Ovary (tissue), 9 donors: ENCODE data around the gene WHAMM. TPM values are rescaled to one million over a fixed set of nuclear protein-coding genes. Genes with fewer than 3 reads are reported as not detected.

Experiments used
- DNase-seq, 5 donors: peaks; one replicate each; pipeline ENCODE4 v3.0.0-alpha.2; 2019 to 2020
- H3K27ac ChIP-seq, 2 donors: fragments of 200-600 bp; one replicate each; pipeline versions ENCODE4 v1.5.1 to v1.8.0; 2019 to 2022
- H3K27me3 ChIP-seq: fragments of 200-600 bp; one replicate; pipeline ENCODE4 v1.8.0; 2022
- H3K36me3 ChIP-seq: fragments of 200-600 bp; sonication (generic); one replicate; pipeline ENCODE4 v1.5.1; 2019
- H3K4me1 ChIP-seq: one replicate; pipeline ENCODE4 v1.8.1; 2013; ENCODE audit warnings: mild to moderate bottlenecking, moderate library complexity; ENCODE audit not compliant: insufficient read depth
- H3K4me3 ChIP-seq: fragments of 200-600 bp; sonication (generic); one replicate; pipeline ENCODE4 v1.5.1; 2017
- H3K9me3 ChIP-seq, 2 donors: fragments of 200-600 bp in 1 of 2; sonication (generic) in 1 of 2; one replicate each; pipeline versions ENCODE4 v1.5.1 to v1.8.1; 2013 to 2019; ENCODE audit warnings: mild to moderate bottlenecking in 1 of 2, moderate library complexity in 1 of 2
- CTCF ChIP-seq, 3 donors: fragments of 450-650 bp in 2 of 3; fragments of 200-600 bp in 1 of 3; IDR thresholded peaks; one replicate each; pipeline versions ENCODE4 v1.5.1 to v1.8.0; 2016 to 2022; ENCODE audit warnings: antibody characterized with exemption in 3 of 3, mild to moderate bottlenecking in 1 of 3
- EP300 ChIP-seq: sonication (generic); formaldehyde crosslinking; IDR thresholded peaks from one replicate; pipeline ENCODE4 v1.6.1; 2017; ENCODE audit warnings: antibody characterized with exemption
- POLR2A ChIP-seq: fragments of 450-650 bp; IDR thresholded peaks from one replicate; pipeline ENCODE4 v1.6.1; 2017; ENCODE audit warnings: antibody characterized with exemption, mild to moderate bottlenecking, moderate library complexity
- WGBS, 3 donors: extraction: QIAGEN DNeasy Blood & Tissue Kit in 1 of 3; methylation state at CpG; one replicate each; pipeline versions ENCODE4 v1.1.5 to v1.1.7; 2013 to 2017; 5-methylcytosine and 5-hydroxymethylcytosine counted together
- intact Hi-C, 4 donors: fragments of 100-400 bp; cut with DNase I; formaldehyde crosslinking; loops; one replicate each; pipeline versions ENCODE4 v1.11.0 to v1.15.1; 2022 to 2023
- polyA plus RNA-seq, 2 donors: library from polyadenylated mRNA; stranded (reverse); fragments of 200-250 nt in 1 of 2; fragments of 350-450 nt in 1 of 2; fragmentation: Illumina TruSeq in 1 of 2; extraction: RNeasy Lipid Tissue Mini Kit (QIAGEN cat#74804) in 1 of 2; gene quantifications; one replicate each; pipeline ENCODE4 v1.2.3, GENCODE V29; 2013 to 2014
- total RNA-seq, 7 donors: library from RNA; depleted of rRNA in 2 of 7; stranded (reverse); fragments of >200 nt in 2 of 7; fragmentation: NEBNext Ultra II Directional in 3 of 7; extraction: Animal tissue kit (Norgen Biotek cat#: 25700) in 3 of 7; gene quantifications; one replicate each; pipeline versions ENCODE4 v1.1.0 to v1.2.4, GENCODE V29; 2016 to 2023
- donor health status: DM: no; HTN: no; CAD: no; lungs with moderate emphysema.
- donor health status: DM: no; HTN: no; CAD: no.
- donor health status: Bipolar disorder and iron deficiency.
- donor health status: DM: yes; HTN: yes; CAD: no.
- donor health status: DM: no; HTN: no; CAD: no.
- donor health status: DM: yes; HTN: yes; CAD: no.

Gene WHAMM
- total and polyA plus RNA-seq, 9 donors: 6.5 to 12.5 (median 8.5) TPM

DNA sequence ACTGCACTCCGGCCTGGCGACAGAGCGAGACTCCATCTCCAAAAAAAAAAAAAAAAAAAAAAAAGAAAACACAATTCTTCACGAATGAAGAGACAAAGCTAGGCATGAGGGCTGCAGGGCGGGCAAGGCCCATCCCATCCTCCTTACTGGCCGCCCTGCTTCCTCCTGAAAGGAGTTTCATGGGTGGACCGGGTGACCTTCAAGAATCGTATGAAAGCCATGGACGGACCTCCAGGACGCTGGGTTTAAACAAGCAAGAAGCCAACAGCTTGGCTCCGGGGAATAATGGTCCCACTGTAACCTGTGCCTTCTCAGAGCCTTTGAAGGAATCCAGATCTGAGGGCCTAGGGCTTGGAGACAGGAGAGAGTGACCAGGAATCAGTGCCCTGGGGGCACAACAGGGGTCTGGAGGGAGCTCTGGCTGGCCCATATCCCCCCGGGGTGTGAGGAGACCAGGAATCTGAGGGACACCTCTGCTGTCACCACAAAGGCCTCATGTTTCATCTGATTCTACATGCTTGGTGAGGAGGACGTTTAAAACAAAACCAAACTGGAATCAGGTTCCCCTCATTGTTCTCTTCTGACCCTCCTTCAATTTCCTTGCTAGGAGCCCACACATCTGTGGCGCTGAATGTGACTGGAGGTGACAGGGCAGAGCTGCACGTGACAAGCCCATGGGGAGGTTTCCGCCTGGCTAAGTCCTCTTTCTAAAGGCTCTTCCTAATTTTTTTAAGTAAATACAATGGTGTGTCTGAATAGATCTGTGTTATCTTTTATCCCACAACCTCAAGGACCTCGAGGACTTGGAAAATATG lies 46.1 kb downstream of the WHAMM start:
- Histone ChIP-seq H3K36me3 (no peaks in the 10 kb centered on the region), H3K9me3 (no peaks in the 10 kb centered on the region), H3K4me1 (no peaks in the 10 kb centered on the region), H3K27ac (no peak overlapping the region), H3K27me3 (no peaks in the 10 kb centered on the region), H3K4me3 (no peak overlapping the region)
- no peak for DNase-seq
- intact Hi-C loops: loop anchor here in 1 of 4 donors (10.0 kb wide), 1 partner anchor 139 kb away; no protein-coding TSS in a partner anchor
- no peak for TF ChIP-seq EP300
- TF ChIP-seq POLR2A: no peak
- TF ChIP-seq CTCF (IDR thresholded peaks at IDR 0.05): no peak
- WGBS, 3 donors: 83 to 85% (median 84%) methylated on average over 17 of the region's 17 CpGs

GRCh38 chr15:82856397-82857170 lies 47.2 kb downstream of the WHAMM start:
- Histone ChIP-seq H3K36me3 (no peaks in the 10 kb centered on the region), H3K4me3 (no peak overlapping the region), H3K27me3 (no peaks in the 10 kb centered on the region), H3K4me1 (no peaks in the 10 kb centered on the region), H3K9me3 (no peaks in the 10 kb centered on the region), H3K27ac (no peak overlapping the region)
- WGBS, 3 donors: 90 to 95% (median 92%) methylated on average over 10 of the region's 10 CpGs
- intact Hi-C loops: loop anchor here in 1 of 4 donors (10.0 kb wide), 1 partner anchor 138 kb away; no protein-coding TSS in a partner anchor
- DNase-seq: no peak
- no peak for TF ChIP-seq CTCF (IDR thresholded peaks at IDR 0.05)
- TF ChIP-seq EP300: no peak

- no peak for TF ChIP-seq POLR2A
- TF ChIP-seq CTCF (IDR thresholded peaks at IDR 0.05): no peak
- no peak for TF ChIP-seq EP300
- Histone ChIP-seq H3K27me3 (no peaks in the 10 kb centered on the region), H3K4me1 (no peaks in the 10 kb centered on the region), H3K9me3 (no peaks in the 10 kb centered on the region), H3K36me3 (no peaks in the 10 kb centered on the region), H3K27ac (no peak overlapping the region), H3K4me3 (no peak overlapping the region)
- 91 to 94% (median 93%) methylated on average over 11 of the region's 11 CpGs for WGBS, 3 donors
- no peak for DNase-seq
- intact Hi-C loops: loop anchor here in 1 of 4 donors (10.0 kb wide), 1 partner anchor 136 kb away; no protein-coding TSS in a partner anchor
Measured at GRCh38 chr15:82858932-82859331, 49.5 kb downstream of the WHAMM start.

DNA sequence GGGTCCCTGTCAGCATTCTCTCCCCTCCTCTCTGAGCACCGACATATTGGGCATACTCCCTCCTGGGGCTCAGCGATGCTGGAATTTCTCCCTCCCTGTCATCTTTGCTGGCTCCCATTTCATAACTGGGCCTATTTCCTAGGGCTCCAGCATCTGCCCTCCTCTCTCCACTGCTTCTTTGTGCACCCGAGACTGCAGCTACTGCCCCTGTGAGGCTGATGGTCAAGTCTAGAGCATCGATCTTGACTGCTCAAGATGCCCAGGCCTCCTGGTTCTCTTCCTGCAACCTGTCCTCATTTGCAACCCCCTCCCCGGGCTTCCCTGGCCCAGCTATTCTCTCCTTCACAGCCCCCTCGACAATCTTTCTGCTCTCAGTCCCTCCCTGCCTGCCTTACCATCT lies 53.5 kb downstream of the WHAMM start:
- H3K36me3 ChIP-seq: no peaks in the 10 kb centered on the region
- H3K4me1 ChIP-seq: no peaks in the 10 kb centered on the region
- no peak overlapping the region for H3K27ac ChIP-seq
- intact Hi-C loops: no loop called here
- H3K9me3 ChIP-seq: no peaks in the 10 kb centered on the region
- WGBS, 3 donors: 80 to 89% (median 85%) methylated on average over 6 of the region's 6 CpGs
- no peak for DNase-seq
- H3K4me3 ChIP-seq: no peak overlapping the region
- no peaks in the 10 kb centered on the region for H3K27me3 ChIP-seq
- no peak for TF ChIP-seq POLR2A
- no peak for TF ChIP-seq CTCF (IDR thresholded peaks at IDR 0.05)
- TF ChIP-seq EP300: no peak
